SK-N-SH (cell line): Measurements from ENCODE around the gene KCNN2. TPM values are rescaled to one million over a fixed set of nuclear protein-coding genes. Genes with fewer than 3 reads are reported as not detected.

Experiments
- CTCF ChIA-PET: fragments of 300-600, 350-600 bp; formaldehyde crosslinking; extraction: SDS; loops from one replicate; lab custom pipeline; 2021; lab: Yijun Ruan, JAX
- POLR2A ChIA-PET: fragments of 350-600 bp; sonication (Branson Sonifier 250); formaldehyde crosslinking; extraction: SDS; loops from one replicate; lab custom pipeline; 2020; ENCODE audit warnings: antibody characterized with exemption, inconsistent platforms; lab: Yijun Ruan, JAX
- DNase-seq: peaks from one replicate; pipeline ENCODE4 v3.0.0; 2012
- H2AFZ ChIP-seq: fragments of 200-600 bp; sonication (generic); 2 replicates; pipeline ENCODE4 v1.8.1; 2016; ENCODE audit warnings: antibody characterized with exemption, mild to moderate bottlenecking, low read depth
- H3F3A ChIP-seq: fragments of 200-600 bp; sonication (generic); replicated peaks from 2 replicates; pipeline ENCODE3; 2016; ENCODE audit warnings: antibody characterized with exemption, mild to moderate bottlenecking; ENCODE audit not compliant: insufficient read depth
- H3K27ac ChIP-seq, 2 experiments: fragments of 200-500 bp in 1 of 2; fragments of 200-600 bp in 1 of 2; sonication (Bioruptor generic) in 1 of 2; sonication (generic), shearing (Covaris generic) in 1 of 2; 2 replicates each; pipeline versions ENCODE4 v1.5.1 to v1.6.1; 2014 to 2016; ENCODE audit warnings: low read depth in 2 of 2, inconsistent platforms in 1 of 2, low read length in 1 of 2, mild to moderate bottlenecking in 1 of 2, mixed read lengths in 1 of 2
- H3K27me3 ChIP-seq: fragments of 200-600 bp; sonication (generic), shearing (Covaris generic); 2 replicates; pipeline ENCODE4 v1.6.1; 2016; ENCODE audit warnings: mixed run types; ENCODE audit not compliant: insufficient read depth
- H3K36me3 ChIP-seq, 2 experiments: fragments of 200-500 bp in 1 of 2; fragments of 200-600 bp in 1 of 2; sonication (Bioruptor generic) in 1 of 2; sonication (generic) in 1 of 2; replicated peaks in 1 of 2; 2 replicates each; pipeline versions ENCODE3 to v1.5.1; 2014 to 2016; ENCODE audit warnings: low read length in 1 of 2, mild to moderate bottlenecking in 1 of 2; ENCODE audit not compliant: insufficient read depth in 2 of 2, control insufficient read depth in 1 of 2
- H3K4me1 ChIP-seq, 2 experiments: fragments of 200-500 bp in 1 of 2; fragments of 200-600 bp in 1 of 2; sonication (Bioruptor generic) in 1 of 2; sonication (generic), shearing (Covaris generic) in 1 of 2; 2 replicates each; pipeline versions ENCODE4 v1.5.1 to v1.6.1; 2014 to 2016; ENCODE audit warnings: low read depth in 1 of 2, low read length in 1 of 2, mixed run types in 1 of 2; ENCODE audit not compliant: insufficient read depth in 2 of 2, control insufficient read depth in 1 of 2
- H3K4me2 ChIP-seq: fragments of 200-600 bp; sonication (generic), shearing (Covaris generic); 2 replicates; pipeline ENCODE4 v1.6.1; 2017; ENCODE audit warnings: mixed run types
- H3K4me3 ChIP-seq, 2 experiments: fragments of 200-500 bp in 1 of 2; fragments of 200-600 bp in 1 of 2; sonication (Bioruptor generic) in 1 of 2; sonication (generic), shearing (Covaris generic) in 1 of 2; 2 replicates each; pipeline versions ENCODE4 v1.5.1 to v1.8.1; 2014 to 2016; ENCODE audit warnings: low read depth in 2 of 2, inconsistent platforms in 1 of 2, low read length in 1 of 2, mild to moderate bottlenecking in 1 of 2, mixed read lengths in 1 of 2, moderate library complexity in 1 of 2
- H3K79me2 ChIP-seq: fragments of 200-600 bp; sonication (generic); 2 replicates; pipeline ENCODE4 v1.8.1; 2017; ENCODE audit warnings: mild to moderate bottlenecking; ENCODE audit not compliant: insufficient read depth
- H3K9ac ChIP-seq: fragments of 200-600 bp; sonication (generic); 2 replicates; pipeline ENCODE4 v1.6.1; 2017; ENCODE audit warnings: mixed run types
- H3K9me2 ChIP-seq: fragments of 200-600 bp; sonication (generic); 2 replicates; pipeline ENCODE4 v1.6.1; 2017; ENCODE audit warnings: mixed run types
- H3K9me3 ChIP-seq: fragments of 200-600 bp; sonication (generic); 2 replicates; pipeline ENCODE4 v1.6.1; 2017; ENCODE audit warnings: mixed run types, mild to moderate bottlenecking, moderate library complexity
- H4K20me1 ChIP-seq: fragments of 200-600 bp; sonication (generic); 2 replicates; pipeline ENCODE4 v1.6.1; 2017; ENCODE audit warnings: mild to moderate bottlenecking, mixed run types; ENCODE audit not compliant: insufficient read depth
- ELF1 ChIP-seq: IDR thresholded peaks from 2 replicates; pipeline ENCODE4 v1.4.0; 2012
- EZH2phosphoT487 ChIP-seq: fragments of 200-600 bp; sonication (generic); IDR thresholded peaks from 2 replicates; pipeline ENCODE4 v1.6.1; 2017; ENCODE audit warnings: low read depth, mixed run types, mild to moderate bottlenecking, antibody characterized with exemption, moderate library complexity, borderline replicate concordance
- FOXM1 ChIP-seq: IDR thresholded peaks from 2 replicates; pipeline ENCODE4 v1.4.0; 2012; ENCODE audit warnings: low read depth, mild to moderate bottlenecking
- GABPA ChIP-seq: IDR thresholded peaks from 2 replicates; pipeline ENCODE4 v1.4.0; 2012; ENCODE audit warnings: low read depth, mild to moderate bottlenecking
- GATA2 ChIP-seq: sonication (generic); formaldehyde crosslinking; IDR thresholded peaks from 2 replicates; pipeline ENCODE4 v1.5.0; 2020; ENCODE audit warnings: mild to moderate bottlenecking, missing genetic modification reagents
- MEF2A ChIP-seq: IDR thresholded peaks from 2 replicates; pipeline ENCODE4 v1.4.0; 2012; ENCODE audit warnings: low read depth, borderline replicate concordance
- NFIC ChIP-seq: IDR thresholded peaks from 2 replicates; pipeline ENCODE4 v1.4.0; 2012; ENCODE audit warnings: borderline replicate concordance
- PBX3 ChIP-seq: IDR thresholded peaks from 2 replicates; pipeline ENCODE4; 2012
- RAD21 ChIP-seq: IDR thresholded peaks from 2 replicates; pipeline ENCODE4 v1.6.1; 2012; ENCODE audit warnings: mild to moderate bottlenecking, low read length
- REST ChIP-seq: IDR thresholded peaks from 2 replicates; pipeline ENCODE4 v1.6.1; 2012; ENCODE audit warnings: mild to moderate bottlenecking, low read depth, low read length, moderate library complexity
- RFX5 ChIP-seq: IDR thresholded peaks from 2 replicates; pipeline ENCODE4 v1.6.1; 2012; ENCODE audit warnings: mild to moderate bottlenecking, improper control_type of control experiment, low read length
- RXRA ChIP-seq: IDR thresholded peaks from 2 replicates; pipeline ENCODE4 v1.4.0; 2012; ENCODE audit warnings: low read depth, mild to moderate bottlenecking, borderline replicate concordance
- SIN3A ChIP-seq: IDR thresholded peaks from 2 replicates; pipeline ENCODE4 v1.6.1; 2012; ENCODE audit warnings: low read depth, mild to moderate bottlenecking, low read length, moderate library complexity, borderline replicate concordance
- SMC3 ChIP-seq: IDR thresholded peaks from 2 replicates; pipeline ENCODE4 v1.6.1; 2012; ENCODE audit warnings: low read depth, low read length, improper control_type of control experiment
- TAF1 ChIP-seq: IDR thresholded peaks from 2 replicates; pipeline ENCODE4 v1.6.1; 2012; ENCODE audit warnings: low read depth, mild to moderate bottlenecking, low read length, moderate library complexity, borderline replicate concordance
- WGBS: methylation state at CpG from one replicate; pipeline ENCODE4 v1.1.6; 2017; ENCODE audit warnings: low lambda C conversion rate; 5-methylcytosine and 5-hydroxymethylcytosine counted together
- polyA plus RNA-seq, 3 experiments: library from polyadenylated mRNA; depleted of rRNA; stranded (reverse); fragments of >200 nt; gene quantifications; 2 replicates each; pipeline ENCODE4 v1.2.3, GENCODE V29; 2012

The KCNN2 gene
- polyA plus RNA-seq, 1 of the 3 experiments (the other 2 are of a cell fraction) = not detected

- CTCF ChIA-PET = interaction anchor here (0.6 kb wide), 1 partner anchor 23 kb away, joined by 3 read pairs; no protein-coding TSS in a partner anchor
- H3K36me3 ChIP-seq = no peaks in the 10 kb centered on the region
These were observed 18.9 kb downstream of the KCNN2 start for GRCh38 chr5:114380721-114381120.

GRCh38 chr5:114387433-114387832 is 25.6 kb downstream of the KCNN2 start:
- CTCF ChIA-PET = no interaction called here
- H2AFZ ChIP-seq = no peak overlapping the region
- POLR2A ChIA-PET = no interaction called here

More at GRCh38 chr5:114380721-114381120, 18.9 kb downstream of the KCNN2 start:
- Histone ChIP-seq H3K4me2 (no peak overlapping the region), H3K27ac (no peak overlapping the region), H3F3A (no peaks in the 10 kb centered on the region)
- TF ChIP-seq RFX5 (no peak), GATA2 (CRISPR knock-in tag) (no peak), TAF1 (no peak), EZH2phosphoT487 (no peak), RXRA (no peak)
- TF ChIP-seq, all 33 proteins: peak for 0
- POLR2A ChIA-PET = no interaction called here
- no peaks in the 10 kb centered on the region for H3K9me3 ChIP-seq
- H3K4me1 ChIP-seq = no peaks in the 10 kb centered on the region
- no peaks in the 10 kb centered on the region for H4K20me1 ChIP-seq
- no peak overlapping the region for H3K4me3 ChIP-seq
- no peaks in the 10 kb centered on the region for H3K9me2 ChIP-seq
- no peaks in the 10 kb centered on the region for H3K27me3 ChIP-seq
- no peak for DNase-seq
- H3K79me2 ChIP-seq = no peaks in the 10 kb centered on the region
- H3K9ac ChIP-seq = no peak overlapping the region
- WGBS = 6% methylated on average over 5 of the region's 5 CpGs
- no peak overlapping the region for H2AFZ ChIP-seq

More at GRCh38 chr5:114387433-114387832, 25.6 kb downstream of the KCNN2 start:
- no peaks in the 10 kb centered on the region for H3K4me1 ChIP-seq
- no peaks in the 10 kb centered on the region for H4K20me1 ChIP-seq
- no peak overlapping the region for H3K4me3 ChIP-seq
- H3K27me3 ChIP-seq = no peaks in the 10 kb centered on the region
- TF ChIP-seq GABPA (no peak), NFIC (no peak), PBX3 (no peak), MEF2A (no peak), FOXM1 (no peak), ELF1 (no peak), TAF1 (no peak), GATA2 (CRISPR knock-in tag) (no peak), REST (no peak), RAD21 (no peak), SIN3A (no peak), SMC3 (no peak), RXRA (no peak)
- WGBS = 11% methylated on average over 1 of the region's 1 CpG
- H3K4me2 ChIP-seq = no peak overlapping the region
- H3F3A ChIP-seq = no peaks in the 10 kb centered on the region
- no peaks in the 10 kb centered on the region for H3K9me3 ChIP-seq
- no peak overlapping the region for H3K27ac ChIP-seq
- H3K79me2 ChIP-seq = no peaks in the 10 kb centered on the region
- H3K9me2 ChIP-seq = no peaks in the 10 kb centered on the region
- no peaks in the 10 kb centered on the region for H3K36me3 ChIP-seq
- no peak overlapping the region for H3K9ac ChIP-seq
- no peak for DNase-seq
